ENCODE measurements around the gene RNF157.

The RNF157 gene

DNA sequence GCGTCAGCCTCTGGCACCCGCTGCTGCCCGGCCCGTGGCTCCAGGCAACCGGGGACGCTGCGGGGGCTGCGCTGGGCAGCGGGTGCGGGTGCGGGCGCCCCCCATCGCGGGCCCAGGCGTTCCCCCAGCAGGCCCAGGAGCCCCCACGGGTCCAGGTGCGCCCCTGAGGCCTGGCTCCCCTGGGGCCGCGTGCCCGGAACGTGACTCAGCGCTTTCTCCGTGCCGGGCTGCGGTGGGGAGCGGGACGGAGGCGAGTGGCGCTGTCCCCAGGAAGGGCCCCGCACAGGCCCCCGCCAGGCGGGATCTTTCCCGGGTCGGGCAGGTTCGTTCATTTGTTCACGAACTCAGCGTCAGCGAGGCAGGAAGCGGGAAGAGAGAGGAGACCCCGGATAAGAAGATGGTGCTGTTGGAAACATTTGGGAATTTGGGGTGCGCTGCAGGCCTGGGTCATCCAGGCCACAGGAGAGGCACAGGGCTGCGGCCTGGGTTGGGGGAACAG, 118.3 kb downstream of the RNF157 start:
- no peak for DNase-seq

- DNase-seq: no peak
Measured at GRCh38 chr17:76120658-76121008, 119.7 kb downstream of the RNF157 start.

- no peak for DNase-seq
Measured at GRCh38 chr17:76119409-76120371, 120.6 kb downstream of the RNF157 start.

DNA sequence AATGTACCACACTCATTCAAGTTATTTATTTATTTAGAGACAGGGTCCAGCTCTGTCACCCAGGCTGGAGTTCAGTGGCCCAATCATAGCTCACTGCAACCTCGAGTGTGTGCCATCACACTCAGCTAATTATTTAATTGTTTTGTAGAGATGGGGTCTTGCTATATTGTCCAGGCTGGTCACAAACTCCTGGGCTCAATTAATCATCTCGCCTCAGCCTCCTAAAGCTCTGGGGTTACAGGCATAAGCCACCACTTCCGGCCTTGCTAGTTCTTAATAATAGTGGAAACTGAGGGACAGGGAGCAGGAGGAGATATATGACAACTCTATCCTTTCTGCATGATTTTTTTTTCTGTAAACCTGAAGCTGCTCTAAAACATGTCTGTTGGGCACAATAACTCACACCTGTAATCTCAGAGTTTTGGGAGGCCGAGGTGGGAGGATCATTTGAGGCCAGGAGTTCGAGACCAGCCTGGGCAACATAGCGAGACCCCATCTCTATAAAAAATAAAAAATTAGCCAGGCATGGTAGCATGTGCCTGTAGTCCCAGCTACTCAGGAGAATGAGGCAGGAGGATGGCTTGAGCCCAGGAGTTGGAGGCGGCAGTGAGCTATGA, 125.0 kb downstream of the RNF157 start:
- DNase-seq: no peak

- DNase-seq: no peak
Measured at GRCh38 chr17:76111956-76112355, 128.3 kb downstream of the RNF157 start.

DNA sequence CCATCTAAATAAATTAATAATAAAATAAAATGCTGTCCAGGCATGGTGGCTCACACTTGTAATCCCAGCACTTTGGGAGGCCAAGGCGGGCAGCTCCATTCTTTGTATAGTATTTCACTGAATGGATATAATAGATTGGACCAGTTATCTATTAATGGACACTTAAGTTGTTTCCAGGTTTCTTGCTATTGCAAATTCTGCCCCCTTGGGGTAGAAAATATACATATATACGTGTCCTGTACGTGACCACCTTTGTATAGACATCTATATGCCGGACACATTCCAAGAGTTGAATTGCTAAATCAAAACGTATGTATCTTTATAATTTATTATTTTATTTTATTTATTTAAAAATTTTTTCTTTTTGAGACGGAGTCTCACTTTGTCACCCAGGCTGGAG, 132.8 kb downstream of the RNF157 start:
- no peak for DNase-seq

- DNase-seq: no peak
Measured at GRCh38 chr17:76106703-76107102, 133.6 kb downstream of the RNF157 start.

DNA sequence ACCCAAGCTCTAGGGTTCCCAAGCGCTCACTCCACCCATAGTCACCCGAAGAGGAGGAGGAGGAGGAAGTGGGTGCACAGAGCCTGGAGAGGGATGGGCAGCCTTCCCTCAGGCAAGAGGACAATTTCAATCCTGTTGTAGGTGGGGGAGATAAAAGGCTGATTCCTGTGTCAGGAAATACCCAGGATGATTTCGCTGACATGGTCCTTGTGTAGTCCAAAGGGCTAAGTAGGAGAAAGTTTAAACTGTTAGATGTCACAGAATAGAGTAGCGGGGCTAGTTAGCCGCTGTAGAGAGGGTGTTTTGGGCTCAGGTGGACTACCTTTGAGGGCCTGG, 135.4 kb downstream of the RNF157 start:
- no peak for DNase-seq

- DNase-seq: no peak
Measured at GRCh38 chr17:76104140-76104895, 136.0 kb downstream of the RNF157 start.

DNA sequence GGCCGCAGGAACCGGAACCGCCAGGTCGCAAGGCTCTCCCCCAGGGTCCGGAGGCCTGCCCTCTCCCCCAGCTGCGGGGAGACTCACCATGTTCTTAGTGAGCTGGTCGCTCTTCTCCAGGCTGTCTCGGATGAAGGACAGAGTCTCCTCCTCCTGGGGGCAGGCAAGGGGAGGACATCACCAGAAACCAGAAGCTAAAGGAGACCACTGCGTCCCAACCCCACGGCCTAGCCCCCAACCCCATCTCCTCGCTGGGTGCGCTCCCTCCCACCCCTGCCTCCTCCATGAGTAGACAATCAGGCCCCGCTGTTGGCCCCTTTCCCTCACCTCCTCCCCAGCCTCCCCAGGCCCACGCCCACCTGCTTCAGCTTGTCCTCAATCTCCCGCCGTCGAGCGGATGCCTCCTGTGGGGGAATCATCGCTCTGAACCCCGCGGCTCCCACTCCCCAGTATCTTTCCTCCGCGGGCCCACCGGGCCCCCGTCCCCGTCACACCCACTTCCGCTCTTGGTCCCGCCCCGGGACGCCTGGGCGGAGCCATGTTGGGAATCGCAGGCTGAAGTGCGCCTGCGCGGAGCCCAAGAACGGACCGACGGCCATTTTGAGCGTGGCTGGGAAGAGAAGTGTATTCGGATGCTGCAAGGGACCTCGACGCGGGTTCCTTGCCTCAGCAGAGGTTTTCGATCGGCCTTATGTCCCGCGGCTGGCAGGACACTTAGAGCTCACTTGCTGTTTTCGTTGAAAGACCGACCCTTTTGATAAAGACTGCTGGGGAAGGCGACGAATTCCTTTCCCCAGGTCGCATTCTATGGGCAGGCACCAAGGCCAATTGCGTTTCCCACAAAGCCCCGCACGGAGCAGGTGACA, 136.8 kb downstream of the RNF157 start, which contains the start of gene EXOC7:
Gene EXOC7, minus strand, starts transcription at position 514 of the 866 bp plus-strand sequence. Its CDS starts 95 bp downstream, at position 419.
- DNase-seq: peak; percentile 75

DNA sequence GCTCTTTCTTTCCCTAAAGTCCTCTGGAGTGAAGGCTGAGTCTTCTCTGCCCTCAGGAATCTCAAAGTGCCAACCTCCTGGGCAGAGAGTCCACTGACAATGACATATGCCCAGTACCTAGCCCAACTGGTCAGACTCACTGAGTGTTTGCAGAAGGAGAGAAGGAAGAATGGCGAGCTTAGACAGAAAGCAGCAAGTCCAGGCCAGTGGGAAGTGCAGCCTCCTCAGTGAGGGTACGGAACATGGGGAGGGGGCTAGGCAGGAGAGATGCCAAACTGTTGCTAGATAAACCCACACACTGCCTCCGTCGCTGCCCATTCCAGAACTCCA, 137.4 kb downstream of the RNF157 start:
- DNase-seq: no peak

DNA sequence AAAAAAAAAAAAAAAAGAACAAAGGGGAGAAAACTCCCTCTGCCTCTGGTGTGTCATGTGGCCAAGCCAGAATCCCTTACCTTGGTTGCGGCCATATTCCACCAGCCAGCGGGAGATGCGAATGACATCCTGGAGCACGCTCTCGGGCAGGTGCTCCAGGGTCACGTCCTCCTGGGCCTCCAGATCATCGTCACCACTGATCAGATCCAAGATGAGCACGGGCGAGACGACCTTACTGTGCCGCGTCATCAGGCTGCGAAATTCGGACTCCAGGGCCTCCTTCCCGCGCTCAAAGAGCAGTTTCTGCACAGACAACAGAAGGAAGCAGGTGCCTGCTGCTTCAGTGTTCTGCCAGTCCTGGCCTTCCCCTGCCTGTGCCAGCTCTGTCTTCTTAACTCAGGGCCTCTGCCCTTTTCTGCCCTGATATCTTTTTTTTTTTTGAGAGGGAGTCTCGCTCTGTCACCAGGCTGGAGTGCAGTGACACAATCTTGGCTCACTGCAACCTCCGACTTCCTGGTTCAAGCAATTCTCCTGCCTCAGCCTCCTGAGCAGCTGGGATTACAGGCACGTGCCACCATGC, 142.5 kb downstream of the RNF157 start:
- DNase-seq: no peak

DNA sequence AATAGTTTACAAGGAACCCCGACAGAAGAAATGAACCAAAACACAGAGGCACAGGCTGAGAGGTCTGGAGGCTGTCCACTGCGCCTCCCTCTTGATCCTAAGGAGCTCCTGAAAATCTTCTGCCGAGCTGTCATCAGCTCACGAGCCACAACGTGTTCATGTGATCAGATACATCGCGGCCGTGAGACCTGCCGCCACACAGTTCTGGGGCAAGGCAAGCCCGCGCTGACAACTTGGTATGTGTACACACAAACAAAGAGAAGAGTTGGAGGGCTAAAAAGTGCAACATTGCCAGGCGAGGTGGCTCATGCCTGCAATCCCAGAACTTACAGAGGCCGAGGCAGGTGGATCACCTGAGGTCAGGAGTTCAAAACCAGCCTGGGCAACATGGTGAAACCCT, 144.3 kb downstream of the RNF157 start:
- no peak for DNase-seq

GRCh38 chr17:76094046-76094445, 146.2 kb downstream of the RNF157 start:
- DNase-seq: no peak

DNA sequence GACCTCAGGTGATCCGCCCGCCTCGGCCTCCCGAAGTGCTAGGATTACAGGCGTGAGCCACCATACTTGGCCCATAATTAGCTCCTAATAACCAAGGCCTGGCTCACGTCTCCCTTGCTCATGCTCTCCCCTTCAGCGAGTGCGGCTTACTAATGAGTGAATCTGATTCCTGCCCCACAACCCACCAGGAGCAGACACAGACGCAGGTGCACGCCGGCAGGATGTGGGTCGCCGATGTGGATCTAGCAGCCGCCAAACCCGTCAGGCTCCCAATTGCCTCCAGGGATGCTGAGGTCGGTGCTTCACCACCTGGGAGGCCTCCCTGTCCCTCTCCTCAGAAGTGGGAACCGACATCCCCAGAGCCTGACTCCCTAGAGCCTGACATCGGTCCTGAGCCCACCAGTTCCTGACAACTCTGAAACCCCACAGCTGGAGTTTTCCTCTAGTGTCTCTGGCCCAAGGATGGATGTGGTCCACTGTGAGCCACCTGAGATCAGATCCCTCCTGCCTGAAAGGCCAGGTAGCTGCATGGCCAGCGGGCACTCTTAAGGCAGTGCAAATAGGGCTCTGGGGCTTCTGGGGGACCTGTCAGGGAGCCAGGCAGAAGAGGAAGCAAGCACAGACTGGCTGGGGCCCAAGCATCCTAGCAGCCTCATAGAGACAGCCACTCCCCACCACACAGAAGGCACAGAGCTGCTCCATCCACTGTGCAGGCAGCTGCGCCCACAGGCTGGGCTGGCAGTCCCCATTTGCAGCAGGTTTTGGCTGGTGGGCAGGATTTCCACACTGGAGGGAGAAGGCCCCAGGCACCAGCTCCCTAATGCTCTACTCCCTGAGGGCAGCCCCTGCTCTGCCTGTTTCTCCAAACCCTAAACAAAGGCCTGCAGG, 147.5 kb downstream of the RNF157 start:
- no peak for DNase-seq
